A549 (cell line): Measurements from ENCODE around the gene UMODL1.

Source experiments
- CBX2 ChIP-seq: fragments of 200-600 bp; sonication (generic); IDR thresholded peaks from 2 replicates; pipeline ENCODE4 v1.6.1; 2016; ENCODE audit warnings: low read depth, mild to moderate bottlenecking, borderline replicate concordance
- CHD2 ChIP-seq: fragments of 150-350 bp; IDR thresholded peaks from 2 replicates; pipeline ENCODE4 v1.6.1; 2014; ENCODE audit warnings: low read length; ENCODE audit not compliant: partially characterized antibody
- ESRRA ChIP-seq: fragments of 150-350 bp; IDR thresholded peaks from 2 replicates; pipeline ENCODE4 v1.6.1; 2014; ENCODE audit warnings: mild to moderate bottlenecking, low read length, borderline replicate concordance
- HDAC2 ChIP-seq: fragments of 200-600 bp; sonication (generic); IDR thresholded peaks from 2 replicates; pipeline ENCODE4 v1.6.1; 2016
- JUNB ChIP-seq: fragments of >200 bp; sonication (Bioruptor Twin); formaldehyde crosslinking; IDR thresholded peaks from 2 replicates; pipeline ENCODE4 v1.6.1; 2016
- MAFK ChIP-seq: fragments of 450-650 bp; IDR thresholded peaks from 2 replicates; pipeline ENCODE4 v1.6.1; 2014; ENCODE audit not compliant: partially characterized antibody
- POLR2A ChIP-seq: IDR thresholded peaks from 2 replicates; pipeline ENCODE4 v1.6.1; 2012; ENCODE audit warnings: mild to moderate bottlenecking, low read length
- RAD21 ChIP-seq, 2 experiments: fragments of >200 bp in 1 of 2; sonication (Bioruptor Twin) in 1 of 2; formaldehyde crosslinking in 1 of 2; IDR thresholded peaks in 1 of 2; conservative IDR thresholded peaks in 1 of 2; 2 replicates in 1 of 2; 3 replicates in 1 of 2; pipeline ENCODE4 v1.6.1; 2012 to 2018; ENCODE audit warnings: inconsistent platforms in 1 of 2
- SREBF2 ChIP-seq: fragments of 450-650 bp; IDR thresholded peaks from 2 replicates; pipeline ENCODE4 v1.6.1; 2014; ENCODE audit warnings: mild to moderate bottlenecking, moderate library complexity
- TF ChIP-seq, protein P1 (sequence below): fragments of >200 bp; sonication (Bioruptor Twin); formaldehyde crosslinking; IDR thresholded peaks from 3 replicates; pipeline ENCODE4 v1.5.1; 2016
- TF ChIP-seq, protein P2 (sequence below): fragments of 450-650 bp; IDR thresholded peaks from 2 replicates; pipeline ENCODE4 v1.6.1; 2014; ENCODE audit warnings: antibody characterized with exemption
- TF ChIP-seq, protein P3 (sequence below): fragments of 150-350 bp; IDR thresholded peaks from 2 replicates; pipeline ENCODE4 v1.6.1; 2014; ENCODE audit warnings: low read depth, mild to moderate bottlenecking, low read length
- TF ChIP-seq, protein P4 (sequence below): IDR thresholded peaks from 2 replicates; pipeline ENCODE4 v1.6.1; 2012

DNA sequence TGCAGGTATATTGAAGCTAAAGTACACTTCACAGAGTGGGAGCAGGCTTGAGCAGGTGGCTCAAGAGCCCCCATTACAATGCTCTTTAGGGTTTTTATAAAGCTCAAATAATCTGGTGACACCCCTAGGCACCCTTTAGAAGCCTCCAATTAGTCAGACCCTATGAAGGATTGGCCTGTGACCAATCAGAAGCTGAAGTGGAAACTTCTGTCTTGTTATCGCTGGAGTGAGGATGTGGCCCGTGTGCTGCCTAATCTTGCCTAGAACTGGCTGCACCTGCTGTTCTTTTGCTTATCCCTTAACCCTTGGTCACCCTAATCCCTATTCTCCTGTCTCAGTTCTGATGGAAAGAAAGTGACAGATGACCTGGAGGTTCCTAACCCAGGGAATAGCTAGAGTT lies 77.0 kb downstream of the UMODL1 start:
- TF ChIP-seq, protein P1, sequence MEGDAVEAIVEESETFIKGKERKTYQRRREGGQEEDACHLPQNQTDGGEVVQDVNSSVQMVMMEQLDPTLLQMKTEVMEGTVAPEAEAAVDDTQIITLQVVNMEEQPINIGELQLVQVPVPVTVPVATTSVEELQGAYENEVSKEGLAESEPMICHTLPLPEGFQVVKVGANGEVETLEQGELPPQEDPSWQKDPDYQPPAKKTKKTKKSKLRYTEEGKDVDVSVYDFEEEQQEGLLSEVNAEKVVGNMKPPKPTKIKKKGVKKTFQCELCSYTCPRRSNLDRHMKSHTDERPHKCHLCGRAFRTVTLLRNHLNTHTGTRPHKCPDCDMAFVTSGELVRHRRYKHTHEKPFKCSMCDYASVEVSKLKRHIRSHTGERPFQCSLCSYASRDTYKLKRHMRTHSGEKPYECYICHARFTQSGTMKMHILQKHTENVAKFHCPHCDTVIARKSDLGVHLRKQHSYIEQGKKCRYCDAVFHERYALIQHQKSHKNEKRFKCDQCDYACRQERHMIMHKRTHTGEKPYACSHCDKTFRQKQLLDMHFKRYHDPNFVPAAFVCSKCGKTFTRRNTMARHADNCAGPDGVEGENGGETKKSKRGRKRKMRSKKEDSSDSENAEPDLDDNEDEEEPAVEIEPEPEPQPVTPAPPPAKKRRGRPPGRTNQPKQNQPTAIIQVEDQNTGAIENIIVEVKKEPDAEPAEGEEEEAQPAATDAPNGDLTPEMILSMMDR, result no peak
- TF ChIP-seq, protein P2, sequence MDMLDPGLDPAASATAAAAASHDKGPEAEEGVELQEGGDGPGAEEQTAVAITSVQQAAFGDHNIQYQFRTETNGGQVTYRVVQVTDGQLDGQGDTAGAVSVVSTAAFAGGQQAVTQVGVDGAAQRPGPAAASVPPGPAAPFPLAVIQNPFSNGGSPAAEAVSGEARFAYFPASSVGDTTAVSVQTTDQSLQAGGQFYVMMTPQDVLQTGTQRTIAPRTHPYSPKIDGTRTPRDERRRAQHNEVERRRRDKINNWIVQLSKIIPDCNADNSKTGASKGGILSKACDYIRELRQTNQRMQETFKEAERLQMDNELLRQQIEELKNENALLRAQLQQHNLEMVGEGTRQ, result no peak
- TF ChIP-seq, protein P3, sequence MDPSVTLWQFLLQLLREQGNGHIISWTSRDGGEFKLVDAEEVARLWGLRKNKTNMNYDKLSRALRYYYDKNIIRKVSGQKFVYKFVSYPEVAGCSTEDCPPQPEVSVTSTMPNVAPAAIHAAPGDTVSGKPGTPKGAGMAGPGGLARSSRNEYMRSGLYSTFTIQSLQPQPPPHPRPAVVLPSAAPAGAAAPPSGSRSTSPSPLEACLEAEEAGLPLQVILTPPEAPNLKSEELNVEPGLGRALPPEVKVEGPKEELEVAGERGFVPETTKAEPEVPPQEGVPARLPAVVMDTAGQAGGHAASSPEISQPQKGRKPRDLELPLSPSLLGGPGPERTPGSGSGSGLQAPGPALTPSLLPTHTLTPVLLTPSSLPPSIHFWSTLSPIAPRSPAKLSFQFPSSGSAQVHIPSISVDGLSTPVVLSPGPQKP, result no peak
- TF ChIP-seq POLR2A (no peak), SREBF2 (no peak), RAD21 (conservative IDR thresholded peaks at IDR 0.05 in 1 of 2, IDR thresholded peaks at IDR 0.05 in 1 of 2) (no peak), HDAC2 (no peak), ESRRA (no peak), CHD2 (no peak), CBX2 (no peak), MAFK (no peak), JUNB (no peak)
- TF ChIP-seq, protein P4, sequence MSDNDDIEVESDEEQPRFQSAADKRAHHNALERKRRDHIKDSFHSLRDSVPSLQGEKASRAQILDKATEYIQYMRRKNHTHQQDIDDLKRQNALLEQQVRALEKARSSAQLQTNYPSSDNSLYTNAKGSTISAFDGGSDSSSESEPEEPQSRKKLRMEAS, result no peak
